ENCODE measurements around the gene KLHL25. TPM values are rescaled to one million over a fixed set of nuclear protein-coding genes. Genes with fewer than 3 reads are reported as not detected.

The KLHL25 gene
- total and polyA plus RNA-seq, 2 of the 8 experiments (the other 6 are each of a cell fraction or from before 2014, with no cell fraction given) = 16.5 to 22.0 TPM

DNA sequence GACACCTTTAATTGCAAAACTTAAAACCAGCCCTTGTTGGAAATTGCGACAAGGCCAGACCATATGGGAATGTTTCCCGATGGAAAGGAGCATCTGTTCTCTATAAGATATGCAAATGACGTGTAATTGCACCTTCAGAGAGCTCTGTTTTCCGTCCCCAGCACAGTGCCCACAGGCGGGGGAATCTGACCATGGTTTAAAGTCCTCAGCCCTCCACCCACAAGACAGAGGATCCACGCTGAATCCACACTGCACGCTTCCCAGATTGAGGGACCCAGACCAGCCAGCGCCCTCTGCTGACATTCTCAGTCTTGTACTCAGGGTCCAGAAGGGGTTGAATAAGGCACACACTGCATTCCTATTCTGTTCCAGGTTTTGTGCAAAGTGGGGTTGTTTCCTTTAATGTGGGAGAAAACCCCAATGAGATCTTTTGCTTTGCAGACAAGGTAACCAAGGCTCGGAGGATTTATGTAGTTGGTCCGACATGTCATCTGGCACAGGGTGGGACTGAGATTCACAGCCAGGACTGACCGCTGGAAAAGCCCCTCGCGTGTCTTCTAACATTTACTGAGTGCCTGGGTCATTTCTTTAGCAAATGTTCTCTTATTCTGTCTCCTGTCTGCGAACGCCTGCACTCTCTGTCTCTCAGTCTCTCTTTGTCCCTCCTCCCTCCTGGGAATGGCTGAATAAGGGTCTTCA is 36.8 kb upstream of the KLHL25 start:
- WGBS, 2 experiments (ENCODE audit: extremely low coverage in 1 of 2, insufficient coverage in 1 of 2, insufficient read length in 1 of 2, insufficient replicate concordance in 2 of 2, low coverage in 1 of 2, low lambda C conversion rate in 2 of 2, missing lambda C conversion rate in 1 of 2) = 59% methylated on average over 15 of the region's 15 CpGs; no CpG with 5 or more reads in 1 of the 2 experiments
- H3K4ac ChIP-seq (replicated peaks; ENCODE audit: insufficient read length, low read depth, low read length) = no peak overlapping the region
- H3K4me3 ChIP-seq (ENCODE audit: extremely low read depth in 1 of 4, insufficient read depth in 2 of 4, low read depth in 3 of 4, low read length in 4 of 4) = no peak overlapping the region
- H3K36me3 ChIP-seq (ENCODE audit: control insufficient read depth in 2 of 4, insufficient read depth in 4 of 4, low read length in 3 of 4) = no peaks in the 10 kb centered on the region
- H2BK5ac ChIP-seq (ENCODE audit: low read depth, low read length) = no peak overlapping the region
- no peaks in the 10 kb centered on the region for H3K79me1 ChIP-seq (ENCODE audit: low read depth, low read length)
- H3K23me2 ChIP-seq (ENCODE audit: low read depth, low read length) = no peaks in the 10 kb centered on the region
- H3K79me2 ChIP-seq (ENCODE audit: control insufficient read depth in 1 of 2, insufficient read depth in 2 of 2, low read length in 2 of 2) = no peaks in the 10 kb centered on the region
- no peaks in the 10 kb centered on the region for H4K20me1 ChIP-seq (replicated peaks in 1 of 2; ENCODE audit: control insufficient read depth in 1 of 2, insufficient read depth in 2 of 2, low read length in 2 of 2)
- no peak overlapping the region for H2BK20ac ChIP-seq (ENCODE audit: low read length)
- H3K9ac ChIP-seq (replicated peaks in 1 of 4; ENCODE audit: extremely low read depth in 1 of 4, low read depth in 3 of 4, low read length in 3 of 4) = no peak overlapping the region
- no peak overlapping the region for H2BK15ac ChIP-seq (ENCODE audit: low read length)
- H3K14ac ChIP-seq (ENCODE audit: insufficient read length) = no peak overlapping the region
- no peak overlapping the region for H4K91ac ChIP-seq (replicated peaks; ENCODE audit: insufficient read length, low read length)
- no peak overlapping the region for H2AK5ac ChIP-seq (ENCODE audit: low read depth, low read length)
- 0 out of 7 replicates have a peak, but pooled peaks cover 0 to 2% (median 0%) of the 10 kb centered on the region in 4 experiments for H3K27me3 ChIP-seq (replicated peaks in 1 of 4; ENCODE audit: control insufficient read depth in 3 of 4, extremely low read depth in 1 of 4, insufficient read depth in 3 of 4, low read length in 3 of 4)
- H2AFZ ChIP-seq (ENCODE audit: low read length) = peak overlapping the region; percentile 65; the same call in 1 of the 2 replicates
- H4K5ac ChIP-seq (ENCODE audit: insufficient read length, low read depth, low read length) = no peak overlapping the region
- ChIA-PET CTCF (ENCODE audit: partially characterized antibody) (interaction anchor here (0.6 to 3.1 kb wide), 24 partner anchors 8 to 108 kb away, joined by 3 to 20 read pairs (median 4); no protein-coding TSS in a partner anchor), POLR2A (ENCODE audit: partially characterized antibody) (no interaction called here)
- no peak overlapping the region for H3K27ac ChIP-seq (ENCODE audit: low read depth, low read length)
- no peak overlapping the region for H3K56ac ChIP-seq (replicated peaks; ENCODE audit: insufficient read length, low read depth, low read length)
- H2BK120ac ChIP-seq (replicated peaks; ENCODE audit: low read depth, low read length) = no peak overlapping the region
- H3K9me3 ChIP-seq (ENCODE audit: insufficient read depth in 2 of 2, low read depth in 1 of 2, low read length in 1 of 2) = no peaks in the 10 kb centered on the region
- no peak overlapping the region for H3K4me2 ChIP-seq (ENCODE audit: insufficient read depth in 1 of 2, low read depth in 2 of 2, low read length in 2 of 2)
- DNase-seq (ENCODE audit: low read depth in 1 of 2, low spot score in 2 of 2) (peak in 1 of 2 experiments; percentile 71), FAIRE-seq (peak; percentile 93)
- H4K8ac ChIP-seq (ENCODE audit: extremely low read depth, insufficient read depth, low read length) = no peak overlapping the region
- no peak overlapping the region for H3K23ac ChIP-seq (ENCODE audit: insufficient read length)
- no peak overlapping the region for H2BK12ac ChIP-seq (ENCODE audit: low read depth, low read length)
- no peaks in the 10 kb centered on the region for H3K4me1 ChIP-seq (replicated peaks in 1 of 4; ENCODE audit: control insufficient read depth in 3 of 4, insufficient read depth in 4 of 4, low read length in 3 of 4)
- H3K18ac ChIP-seq (ENCODE audit: extremely low read depth, low read length) = no peak overlapping the region
- TF ChIP-seq KDM1A (IDR thresholded peaks at IDR 0.05; ENCODE audit: borderline replicate concordance, low read length) (no peak), CTCF (IDR thresholded peaks at IDR 0.05; ENCODE audit: control extremely low read depth in 1 of 3, insufficient read depth in 1 of 3, low read depth in 1 of 3, low read length in 3 of 3) (peak; percentile 73 to 80 (median 77)), MAX (IDR thresholded peaks at IDR 0.05) (peak; percentile 33; the same call in 1 of the 2 replicates), SP2 (IDR thresholded peaks at IDR 0.05; ENCODE audit: low read length) (no peak), BACH1 (IDR thresholded peaks at IDR 0.05; ENCODE audit: low read length) (0 out of 2 replicates have a peak, but pooled peaks have one; percentile 41), TCF12 (IDR thresholded peaks at IDR 0.05; ENCODE audit: low read depth, low read length) (no peak), CBX5 (IDR thresholded peaks at IDR 0.05; ENCODE audit: low read depth, low read length) (no peak), HDAC6 (IDR thresholded peaks at IDR 0.05; ENCODE audit: low read depth, low read length) (no peak)
